GM21619 (cell line): ENCODE data around the gene ABO.
"Not testable (repeated sequence)": the region's sequence is repeated elsewhere in the genome, so short reads cannot be mapped to it uniquely, and the experiment has no call there.

Experiments used
- ATAC-seq: cut with Tn5 transposase; IDR thresholded peaks from one replicate; pipeline ENCODE4 v1.9.1; 2021; ENCODE audit not compliant: unreplicated experiment

Gene ABO

GRCh38 chr9:133275105-133276000, at the start of gene ABO:
TSS of gene ABO (minus strand) at chr9:133275201.
- no peak for ATAC-seq

GRCh38 chr9:133323991-133324703, 49.1 kb upstream of the ABO start:
- no peak for ATAC-seq

- no peak for ATAC-seq
These were observed 48.2 kb upstream of the ABO start for GRCh38 chr9:133323211-133323610.

- ATAC-seq: no peak
These were observed 47.7 kb upstream of the ABO start for GRCh38 chr9:133322701-133323100.

- no peak for ATAC-seq
These were observed 46.5 kb upstream of the ABO start for GRCh38 chr9:133321411-133321935.

GRCh38 chr9:133320421-133320881, 45.5 kb upstream of the ABO start:
- no peak for ATAC-seq

- ATAC-seq: not testable (repeated sequence)
These were observed 42.5 kb upstream of the ABO start for GRCh38 chr9:133317551-133317950.

GRCh38 chr9:133315997-133316396, 41.0 kb upstream of the ABO start:
- no peak for ATAC-seq

- ATAC-seq: no peak
These were observed 34.6 kb upstream of the ABO start for GRCh38 chr9:133309608-133310007.

GRCh38 chr9:133307301-133307700, 32.3 kb upstream of the ABO start:
- ATAC-seq: no peak

- ATAC-seq: no peak
These were observed 31.5 kb upstream of the ABO start for GRCh38 chr9:133306242-133307204.

- ATAC-seq: no peak
These were observed 30.7 kb upstream of the ABO start for GRCh38 chr9:133305731-133306130.

- no peak for ATAC-seq
These were observed 29.7 kb upstream of the ABO start for GRCh38 chr9:133304477-133305377.

- no peak for ATAC-seq
These were observed 29.1 kb upstream of the ABO start for GRCh38 chr9:133304158-133304470.

- no peak for ATAC-seq
These were observed 28.5 kb upstream of the ABO start for GRCh38 chr9:133303266-133304157.

- no peak for ATAC-seq
These were observed 26.5 kb upstream of the ABO start for GRCh38 chr9:133301253-133302230.

GRCh38 chr9:133299996-133300395, 25.0 kb upstream of the ABO start:
- not testable (repeated sequence) for ATAC-seq

GRCh38 chr9:133294257-133294656, 19.3 kb upstream of the ABO start:
- no peak for ATAC-seq
